Endothelial cell of umbilical vein (primary cell): Measurements from ENCODE around the gene SKIL. TPM values are rescaled to one million over a fixed set of nuclear protein-coding genes. Genes with fewer than 3 reads are reported as not detected.

Experiments
- BruUV-seq: library from RNA; stranded (reverse); fragments of 400-500 nt; replicated peaks from 2 replicates; lab custom pipeline; 2021; lab: Mats Ljungman, UMichigan
- CTCF ChIA-PET: fragments of 300-600, 350-600 bp; sonication (Branson Sonifier 250); formaldehyde crosslinking; loops from one replicate; lab custom pipeline; 2021; ENCODE audit warnings: antibody characterized with exemption, inconsistent platforms; lab: Charles Lee
- POLR2A ChIA-PET: fragments of 300-600, 350-600 bp; sonication (Branson Sonifier 250); formaldehyde crosslinking; loops from one replicate; lab custom pipeline; 2021; ENCODE audit warnings: antibody characterized with exemption, inconsistent platforms; lab: Charles Lee
- DNase-seq: peaks from one replicate; pipeline ENCODE4 v3.0.0-alpha.2; 2011; ENCODE audit warnings: low read depth, low spot score
- FAIRE-seq: peaks from 2 replicates; lab custom pipeline; 2011; peaks lifted over from hg19 to GRCh38; lab: Jason Lieb, UNC
- H2AFZ ChIP-seq: 2 replicates; pipeline ENCODE4 v1.6.0; 2012; ENCODE audit warnings: low read depth, low read length, control low read depth, inconsistent platforms
- H3K27ac ChIP-seq: 2 replicates; pipeline ENCODE4 v1.5.1; 2011; ENCODE audit warnings: low read depth, mild to moderate bottlenecking, control low read depth, low read length, moderate library complexity; ENCODE audit not compliant: insufficient read depth
- H3K27me3 ChIP-seq, 2 experiments: 2 replicates each; pipeline versions ENCODE4 v1.6.0 to v1.6.1; 2011; ENCODE audit warnings: low read length in 2 of 2, mixed read lengths in 1 of 2; ENCODE audit not compliant: control insufficient read depth in 2 of 2, insufficient read depth in 2 of 2
- H3K36me3 ChIP-seq, 2 experiments: 2 replicates in 1 of 2; 3 replicates in 1 of 2; pipeline ENCODE4 v1.5.1; 2011; ENCODE audit warnings: low read length in 2 of 2, mild to moderate bottlenecking in 1 of 2, moderate library complexity in 1 of 2; ENCODE audit not compliant: control insufficient read depth in 2 of 2, insufficient read depth in 2 of 2; ENCODE audit errors: extremely low read depth in 1 of 2
- H3K4me1 ChIP-seq: 3 replicates; pipeline ENCODE4 v1.5.1; 2011; ENCODE audit warnings: mild to moderate bottlenecking, low read length; ENCODE audit not compliant: control insufficient read depth, insufficient read depth; ENCODE audit errors: extremely low read depth
- H3K4me2 ChIP-seq: 2 replicates; pipeline ENCODE4 v1.6.1; 2011; ENCODE audit warnings: low read length, control low read depth, mixed read lengths; ENCODE audit not compliant: insufficient read depth
- H3K4me3 ChIP-seq, 3 experiments: fragments of 200-600 bp in 1 of 3; sonication (generic), shearing (Covaris generic) in 1 of 3; replicated peaks in 1 of 3; 2 replicates each; pipeline ENCODE4 v1.5.1; 2011 to 2016; ENCODE audit warnings: control low read depth in 3 of 3, low read length in 3 of 3, mild to moderate bottlenecking in 2 of 3, inconsistent platforms in 1 of 3, low read depth in 1 of 3, moderate library complexity in 1 of 3; ENCODE audit not compliant: insufficient read depth in 1 of 3
- H3K79me2 ChIP-seq: 2 replicates; pipeline ENCODE4 v1.6.0; 2012; ENCODE audit warnings: low read length, inconsistent platforms; ENCODE audit not compliant: control insufficient read depth, insufficient read depth
- H3K9ac ChIP-seq: replicated peaks from 2 replicates; pipeline ENCODE3; 2011; ENCODE audit warnings: low read length, control low read depth; ENCODE audit not compliant: insufficient read depth; ENCODE audit errors: extremely low read depth
- H3K9me1 ChIP-seq: replicated peaks from 3 replicates; pipeline ENCODE4 v1.6.0; 2011; ENCODE audit warnings: mild to moderate bottlenecking, low read length; ENCODE audit not compliant: control insufficient read depth, insufficient read depth; ENCODE audit errors: extremely low read depth
- H3K9me3 ChIP-seq: replicated peaks from 2 replicates; pipeline ENCODE4 v1.5.1; 2012; ENCODE audit warnings: low read length, inconsistent platforms; ENCODE audit not compliant: control insufficient read depth, insufficient read depth
- H4K20me1 ChIP-seq: replicated peaks from 2 replicates; pipeline ENCODE3; 2011; ENCODE audit warnings: mild to moderate bottlenecking, low read length; ENCODE audit not compliant: control insufficient read depth, insufficient read depth; ENCODE audit errors: extremely low read depth
- CTCF ChIP-seq, 2 donors: IDR thresholded peaks; 1 replicate in 1 of 2; 2 replicates in 1 of 2; pipeline ENCODE4 v1.5.1; 2011; ENCODE audit warnings: low read length in 2 of 2, mild to moderate bottlenecking in 2 of 2, moderate library complexity in 2 of 2, control low read depth in 1 of 2, inconsistent platforms in 1 of 2, low read depth in 1 of 2; ENCODE audit not compliant: insufficient read depth in 1 of 2; ENCODE audit errors: extremely low read depth in 1 of 2
- EZH2 ChIP-seq: IDR thresholded peaks from 2 replicates; pipeline ENCODE4 v1.6.1; 2012; ENCODE audit warnings: borderline replicate concordance, low read depth, mild to moderate bottlenecking, moderate library complexity, low read length, inconsistent platforms; ENCODE audit not compliant: severe bottlenecking
- FOS ChIP-seq: IDR thresholded peaks from 2 replicates; pipeline ENCODE4 v1.6.1; 2011; ENCODE audit warnings: mild to moderate bottlenecking, low read length, moderate library complexity, borderline replicate concordance; ENCODE audit not compliant: insufficient read depth
- GATA2 ChIP-seq: IDR thresholded peaks from 2 replicates; pipeline ENCODE4 v1.7.0; 2011; ENCODE audit warnings: low read depth, mild to moderate bottlenecking, moderate library complexity, mixed read lengths, low read length; ENCODE audit not compliant: insufficient read length, insufficient read depth
- JUN ChIP-seq: IDR thresholded peaks from 2 replicates; pipeline ENCODE4 v1.6.1; 2011; ENCODE audit warnings: borderline replicate concordance, low read depth; ENCODE audit not compliant: insufficient read length, insufficient read depth
- MAX ChIP-seq: IDR thresholded peaks from 2 replicates; pipeline ENCODE4 v1.6.1; 2011; ENCODE audit not compliant: insufficient read depth, insufficient read length
- MYC ChIP-seq: IDR thresholded peaks from one replicate; pipeline ENCODE4 v1.6.1; 2011; ENCODE audit warnings: mild to moderate bottlenecking, low read depth, low read length
- POLR2A ChIP-seq: IDR thresholded peaks from 2 replicates; pipeline ENCODE4 v1.6.1; 2012; ENCODE audit warnings: low read depth, mild to moderate bottlenecking, control low read depth, low read length
- dilution Hi-C: fragments of 300-500 bp; cut with MboI; formaldehyde crosslinking; loops from one replicate; pipeline ENCODE4 v1.15.0; 2019; ENCODE audit warnings: low sequenced_read_pairs; ENCODE audit not compliant: extremely low pct_ligation_motif_present
- intact Hi-C: fragments of 100-400 bp; cut with micrococcal nuclease; formaldehyde crosslinking; loops from one replicate; pipeline ENCODE4 v1.10.0; 2022
- polyA plus RNA-seq, 4 experiments: library from polyadenylated mRNA; depleted of rRNA in 3 of 4; stranded (reverse) in 3 of 4; unstranded in 1 of 4; fragments of >200 nt; gene quantifications; 2 replicates each; pipeline versions ENCODE4 v1.2.1 to v1.2.3, GENCODE V29; 2011 to 2012; ENCODE audit warnings: missing spikeins in 1 of 4
- total RNA-seq: library from RNA; stranded (reverse); gene quantifications from 2 replicates; pipeline ENCODE4 v1.2.3, GENCODE V29; 2021

The SKIL gene
- total and polyA plus RNA-seq, 2 donors (not counting 3 experiments of a cell fraction or from before 2014, with no cell fraction given), result 18.4 to 135 TPM

- Histone ChIP-seq H3K36me3 (peaks cover 0 to 4% of the 10 kb centered on the region in 2 experiments), H4K20me1 (no peaks in the 10 kb centered on the region), H2AFZ (no peak overlapping the region), H3K27me3 (no peaks in the 10 kb centered on the region), H3K79me2 (peaks cover 79% of the 10 kb centered on the region), H3K4me1 (peaks cover 53% of the 10 kb centered on the region), H3K4me3 (peak overlapping the region in 2 of 3 experiments; percentile 65 to 86), H3K9ac (peak overlapping the region; percentile 89), H3K4me2 (peak overlapping the region; percentile 83), H3K9me3 (no peaks in the 10 kb centered on the region), H3K9me1 (no peaks in the 10 kb centered on the region), H3K27ac (peak overlapping the region; percentile 46)
- dilution Hi-C loops, result no loop called here
- intact Hi-C loops, result loop anchor here (1.0 kb wide), 1 partner anchor 330 kb away; no protein-coding TSS in a partner anchor
- ChIA-PET CTCF (interaction anchor here (0.6 to 1.7 kb wide), 4 partner anchors 9 to 390 kb away, joined by 3 to 17 read pairs (median 4); no protein-coding TSS in a partner anchor), POLR2A (interaction anchor here (0.6 kb wide), 1 partner anchor 870 kb away, joined by 3 read pairs; no protein-coding TSS in a partner anchor)
- BruUV-seq, result no TSS peak
- peak; percentile 21 for DNase-seq
- peak; percentile 26 for FAIRE-seq
- TF ChIP-seq CTCF (IDR thresholded peaks at IDR 0.05; ENCODE audit: extremely low read depth in 1 of 2, insufficient read depth in 1 of 2, low read depth in 1 of 2, low read length in 2 of 2) (no peak), POLR2A (peak; percentile 52)
Observed at GRCh38 chr3:170421111-170421641, 63.7 kb downstream of the SKIL start.

- H4K20me1 ChIP-seq, result no peaks in the 10 kb centered on the region
- no peak overlapping the region for H2AFZ ChIP-seq
- H3K9ac ChIP-seq, result peak overlapping the region; percentile 89
- peak overlapping the region; percentile 46 for H3K27ac ChIP-seq
- H3K36me3 ChIP-seq, result peaks cover 3 to 6% of the 10 kb centered on the region in 2 experiments
- ChIA-PET POLR2A (interaction anchor here (0.6 kb wide), 1 partner anchor 870 kb away, joined by 3 read pairs; no protein-coding TSS in a partner anchor), CTCF (interaction anchor here (1.0 to 1.7 kb wide), 3 partner anchors 132 to 390 kb away, joined by 3 to 17 read pairs (median 6); no protein-coding TSS in a partner anchor)
- H3K4me3 ChIP-seq, result peak overlapping the region in 2 of 3 experiments; percentile 65 to 86
- H3K9me1 ChIP-seq, result no peaks in the 10 kb centered on the region
- TF ChIP-seq EZH2, result no peak
- TF ChIP-seq POLR2A, result no peak
- no peak for TF ChIP-seq JUN
- TF ChIP-seq FOS, result no peak
- TF ChIP-seq CTCF (IDR thresholded peaks at IDR 0.05; ENCODE audit: extremely low read depth in 1 of 2, insufficient read depth in 1 of 2, low read depth in 1 of 2, low read length in 2 of 2), result no peak
- TF ChIP-seq MAX, result no peak
- no peak for TF ChIP-seq MYC
- no peak for TF ChIP-seq GATA2
- no TSS peak for BruUV-seq
- intact Hi-C loops (loop anchor here (1.0 kb wide), 2 partner anchors 107 to 330 kb away; no protein-coding TSS in a partner anchor), dilution Hi-C loops (no loop called here)
- no peaks in the 10 kb centered on the region for H3K27me3 ChIP-seq
- FAIRE-seq (no peak), DNase-seq (no peak)
- no peaks in the 10 kb centered on the region for H3K9me3 ChIP-seq
- H3K4me2 ChIP-seq, result peak overlapping the region; percentile 72
- peaks cover 55% of the 10 kb centered on the region for H3K4me1 ChIP-seq
- H3K79me2 ChIP-seq, result peaks cover 85% of the 10 kb centered on the region
Observed at GRCh38 chr3:170421758-170422157, 64.2 kb downstream of the SKIL start.
